ACHN (cell line): ENCODE results near the gene PALLD.
A peak's percentile ranks its signal among the peaks of the same experiment; 100 is the strongest.

Experiments
- DNase-seq: peaks from one replicate; pipeline ENCODE4 v3.0.0-alpha.2; 2015
- in situ Hi-C: cut with HindIII; loops from 2 replicates; pipeline ENCODE4 v1.10.0; 2017; ENCODE audit warnings: low sequenced_read_pairs, low pct_ligation_motif_present, low pct_unique_long_range_greater_than_20kb

PALLD gene

DNA sequence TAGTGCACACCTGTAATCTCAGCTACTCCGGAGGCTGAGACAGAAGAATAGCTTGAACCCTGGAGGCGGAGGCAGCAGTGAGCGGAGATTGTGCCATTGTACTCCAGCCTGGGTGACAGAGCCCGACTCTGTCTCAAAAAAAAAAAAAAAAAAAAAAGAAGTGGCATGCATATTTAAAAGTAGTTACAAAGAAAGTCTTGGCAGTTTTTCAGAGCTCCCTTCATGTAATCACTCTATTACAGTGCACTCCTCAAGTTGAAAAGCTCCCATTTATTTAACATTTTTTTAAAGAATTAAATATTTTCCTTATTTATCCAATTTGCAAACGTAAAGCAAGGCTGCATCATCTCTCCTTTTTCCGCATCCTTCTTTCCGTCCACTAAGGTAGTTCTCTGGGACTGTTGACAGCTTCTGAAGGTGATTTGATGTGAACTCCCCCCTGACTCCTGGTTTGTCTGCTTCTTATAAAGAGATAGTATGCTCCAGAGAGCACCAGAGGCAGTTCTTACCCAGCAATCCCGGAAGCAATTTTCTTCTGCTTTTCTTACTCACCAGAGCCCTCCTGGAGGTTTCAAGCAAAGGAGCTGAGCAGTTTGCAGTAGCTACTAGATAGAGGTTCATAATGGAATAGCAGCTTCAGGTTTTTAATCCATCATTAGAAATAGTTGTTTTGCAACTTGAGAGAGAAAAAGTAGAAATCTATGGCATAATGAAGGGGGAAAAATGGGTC lies 151.0 kb downstream of the PALLD start:
- DNase-seq: peak; percentile 66
- in situ Hi-C loops: no loop called here

DNA sequence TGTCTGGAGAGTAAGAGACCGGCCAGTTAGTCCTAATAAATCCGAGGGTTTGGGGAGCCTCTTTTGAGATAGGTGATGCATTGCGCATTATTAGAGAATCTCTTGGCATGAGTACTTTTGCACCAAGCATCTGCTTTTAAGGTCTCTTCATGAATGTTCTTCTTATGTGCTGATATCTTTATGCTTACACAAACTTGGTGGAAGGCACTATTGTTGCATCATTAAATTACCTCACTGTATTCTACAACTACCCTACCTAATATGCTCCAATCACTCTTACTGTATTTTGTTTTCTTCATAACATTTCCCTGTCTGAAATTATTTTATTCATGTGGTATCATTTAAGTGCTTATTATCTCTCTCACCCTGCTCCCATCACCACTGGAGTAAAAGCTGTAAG lies 151.6 kb downstream of the PALLD start:
- DNase-seq: no peak
- in situ Hi-C loops: no loop called here

DNA sequence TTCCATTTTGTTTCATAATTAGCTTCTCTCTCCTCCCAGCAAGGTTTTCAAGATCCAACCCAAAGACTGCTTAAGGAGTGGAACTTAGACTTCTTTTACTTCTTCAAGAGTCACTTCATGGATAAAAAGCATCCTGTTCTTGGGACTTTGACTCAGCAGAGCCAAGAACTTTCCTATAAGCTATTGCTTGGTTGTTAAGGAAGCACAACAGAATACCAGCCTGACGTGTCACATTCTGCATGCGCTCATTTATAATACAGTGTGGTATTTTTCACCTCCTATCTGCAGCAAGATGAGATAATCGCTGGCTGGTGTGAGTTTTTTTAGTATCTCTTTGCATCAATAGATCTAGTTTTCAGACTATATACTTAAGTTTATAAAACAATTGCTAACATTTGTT lies 152.1 kb downstream of the PALLD start:
- in situ Hi-C loops: no loop called here
- DNase-seq: peak; percentile 80

DNA sequence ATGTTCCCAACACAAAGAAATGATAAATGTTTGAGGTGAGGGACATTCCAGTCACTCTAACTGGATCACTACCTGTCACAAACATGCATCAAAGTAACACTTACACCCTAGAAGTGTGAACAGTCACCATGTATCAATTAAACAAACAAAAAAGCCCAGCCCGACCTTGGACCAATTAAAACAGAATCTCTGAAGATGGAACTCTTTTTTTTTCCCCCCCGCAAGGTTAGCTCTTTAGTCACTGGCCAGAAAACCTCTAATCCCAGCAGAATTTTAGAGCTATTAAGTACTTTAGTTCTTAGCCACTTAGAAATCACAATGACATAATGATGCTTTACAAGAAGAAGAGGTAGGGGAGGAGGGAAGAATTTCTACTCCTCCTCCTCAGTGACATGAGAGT lies 154.5 kb downstream of the PALLD start:
- in situ Hi-C loops: no loop called here
- no peak for DNase-seq

DNA sequence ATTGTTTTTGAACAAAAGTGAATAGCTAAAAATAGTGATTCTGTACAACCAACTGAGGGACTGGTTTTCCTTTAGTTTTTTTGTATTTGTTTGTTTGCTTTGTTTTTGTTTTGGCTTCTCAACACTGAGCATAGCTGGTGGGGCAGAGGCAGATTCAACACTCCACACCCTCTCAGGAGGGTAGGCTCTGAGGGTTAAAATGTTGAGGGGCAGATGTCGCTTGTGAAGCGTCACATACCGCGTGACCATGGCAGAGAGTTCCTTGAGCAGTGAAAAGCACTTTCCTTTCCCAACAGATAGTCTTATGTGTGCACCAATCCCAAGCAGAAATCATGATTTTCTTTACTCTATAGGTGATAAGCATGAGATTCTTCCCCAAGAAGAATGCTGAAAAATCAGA lies 155.0 kb downstream of the PALLD start:
- in situ Hi-C loops: no loop called here
- no peak for DNase-seq

DNA sequence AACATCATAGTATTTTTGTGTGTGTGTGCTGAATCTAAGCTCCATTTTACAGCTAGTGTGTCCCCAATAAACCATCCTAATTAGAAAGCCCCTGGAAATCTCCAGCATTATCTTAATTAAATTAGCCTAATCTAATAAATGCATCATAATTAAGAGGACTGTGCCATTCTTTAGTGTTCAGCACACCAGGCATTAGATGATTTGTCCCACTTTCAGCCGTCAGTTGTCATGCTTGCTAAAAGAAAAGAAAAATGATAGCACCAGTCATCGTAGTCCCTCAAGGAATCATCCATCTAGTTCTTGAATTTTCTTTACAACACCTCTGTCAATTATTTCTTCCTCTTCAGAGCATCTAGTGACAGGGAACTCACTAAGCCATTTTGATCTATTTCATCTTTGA lies 155.9 kb downstream of the PALLD start:
- in situ Hi-C loops: no loop called here
- no peak for DNase-seq

DNA sequence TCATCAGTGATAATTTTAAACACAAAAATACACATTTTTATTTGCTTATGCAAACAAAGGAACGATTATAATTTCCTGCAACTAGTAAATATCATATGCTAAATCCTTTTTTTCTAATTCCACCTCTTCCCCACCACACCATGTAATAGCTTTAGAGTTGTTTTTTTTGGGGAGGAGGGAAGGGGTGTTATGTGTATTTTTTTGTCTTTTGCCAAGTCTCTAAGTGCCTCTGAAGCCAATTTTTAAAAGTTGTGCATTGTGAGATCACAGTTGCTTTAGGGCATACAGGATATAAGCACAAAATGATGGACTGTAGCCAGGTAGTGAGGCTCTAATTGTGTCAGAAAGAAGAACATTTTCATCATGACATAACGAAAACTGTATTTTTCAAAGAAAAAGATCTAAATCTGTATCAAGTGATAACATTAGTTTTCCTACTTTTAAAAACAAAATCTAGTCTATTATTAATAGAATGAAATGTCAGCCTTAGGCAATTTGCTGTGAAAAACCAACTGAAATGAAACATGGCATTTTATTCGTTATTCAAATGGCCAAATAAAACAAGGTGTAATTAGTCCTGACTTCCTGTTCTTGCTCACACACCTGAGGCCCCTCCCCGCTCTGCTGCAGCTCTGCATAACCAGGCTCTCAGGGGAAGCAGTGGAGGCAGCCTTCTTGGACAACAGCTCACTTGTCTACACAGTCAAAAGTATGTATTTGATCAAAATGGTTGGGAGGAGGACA lies 157.4 kb downstream of the PALLD start:
- DNase-seq: no peak

DNA sequence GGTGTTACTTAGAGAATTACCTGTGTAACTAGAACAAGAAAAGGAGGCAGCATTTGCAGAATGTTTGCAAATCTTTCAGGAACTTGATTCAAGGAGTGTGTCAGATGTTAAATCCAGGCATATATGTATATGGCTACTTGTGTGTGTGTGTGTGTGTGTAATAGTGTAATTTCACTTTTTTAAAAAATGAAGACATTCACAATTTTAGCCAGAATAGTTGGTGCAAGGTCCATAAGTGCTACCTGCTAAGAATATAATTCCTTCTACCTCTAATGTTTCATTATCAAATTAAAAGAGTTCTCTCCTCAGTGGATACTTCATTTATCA lies 158.0 kb downstream of the PALLD start:
- in situ Hi-C loops: no loop called here
- no peak for DNase-seq

More for the DNA sequence above, 157.4 kb downstream of the PALLD start:
- in situ Hi-C loops: no loop called here

DNA sequence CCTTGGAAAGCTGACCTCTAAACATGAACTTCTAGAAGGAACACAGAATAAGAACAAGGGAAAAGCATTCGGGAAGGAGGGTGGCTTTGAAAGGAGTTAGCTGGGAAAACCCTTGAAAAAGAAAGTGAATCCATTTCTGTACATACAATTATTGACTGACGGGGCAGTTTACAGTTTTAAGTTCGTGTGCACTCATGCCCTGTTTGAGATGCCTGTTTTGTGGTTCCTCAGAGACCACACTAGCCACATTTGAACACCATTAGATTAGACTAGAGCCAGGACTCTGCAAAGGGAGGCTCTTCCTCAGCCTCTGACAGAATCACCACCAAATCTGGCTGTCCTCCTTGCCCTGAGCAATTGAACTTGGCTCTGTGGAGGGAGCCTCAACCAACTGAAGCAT lies 158.3 kb downstream of the PALLD start:
- DNase-seq: no peak
- in situ Hi-C loops: no loop called here

DNA sequence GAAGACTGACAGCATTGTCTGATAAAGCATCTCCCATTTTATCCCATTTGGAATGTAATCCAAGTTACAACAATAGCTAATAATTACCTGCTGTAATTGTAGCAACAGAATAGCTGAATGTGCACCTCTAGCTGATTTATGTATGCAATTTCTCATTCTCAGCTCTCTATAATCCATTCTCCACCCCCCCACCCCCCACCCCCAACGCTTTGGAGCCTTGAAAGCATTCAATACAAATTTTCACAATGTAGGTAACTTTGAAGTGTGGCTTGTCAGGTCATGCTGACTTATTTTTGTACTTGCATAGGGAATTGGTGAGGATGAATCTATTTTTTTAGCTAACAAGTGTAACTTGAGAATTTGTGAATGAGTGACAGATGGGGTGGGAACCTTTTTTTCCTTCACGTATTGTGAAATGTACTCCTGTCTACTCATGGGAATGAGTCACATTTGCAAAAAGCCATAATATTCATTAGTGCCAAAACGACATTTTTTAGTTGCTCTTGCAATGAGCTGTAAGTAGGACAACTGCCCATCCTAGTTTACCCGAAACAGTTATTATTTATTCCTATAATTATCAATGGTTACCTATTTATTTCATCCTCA lies 159.3 kb downstream of the PALLD start:
- in situ Hi-C loops: no loop called here
- DNase-seq: no peak

DNA sequence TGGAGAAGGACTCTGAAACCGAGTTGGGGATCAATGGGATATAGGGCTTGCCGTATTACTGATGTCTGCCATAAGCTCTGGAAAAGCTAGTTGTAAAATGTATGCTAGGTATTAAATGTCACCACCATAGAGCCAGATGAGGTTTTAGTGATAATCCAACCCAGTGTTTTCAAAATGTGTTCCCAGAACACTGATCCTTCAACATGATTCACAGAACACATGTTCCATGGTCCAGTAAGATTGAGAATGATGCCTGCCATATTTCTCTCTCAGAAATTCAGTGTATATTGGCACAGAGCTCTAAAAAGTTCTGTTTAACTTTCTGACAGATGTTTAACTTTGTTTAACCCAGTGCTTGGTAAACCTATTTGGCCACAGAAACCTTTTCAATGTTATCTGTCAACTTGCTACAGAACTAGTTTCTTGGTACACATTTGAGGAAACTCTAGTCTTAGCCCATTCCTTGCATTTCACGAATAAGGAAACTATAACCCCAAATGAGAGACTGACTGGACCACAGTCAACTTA lies 160.2 kb downstream of the PALLD start:
- no peak for DNase-seq
- in situ Hi-C loops: no loop called here

DNA sequence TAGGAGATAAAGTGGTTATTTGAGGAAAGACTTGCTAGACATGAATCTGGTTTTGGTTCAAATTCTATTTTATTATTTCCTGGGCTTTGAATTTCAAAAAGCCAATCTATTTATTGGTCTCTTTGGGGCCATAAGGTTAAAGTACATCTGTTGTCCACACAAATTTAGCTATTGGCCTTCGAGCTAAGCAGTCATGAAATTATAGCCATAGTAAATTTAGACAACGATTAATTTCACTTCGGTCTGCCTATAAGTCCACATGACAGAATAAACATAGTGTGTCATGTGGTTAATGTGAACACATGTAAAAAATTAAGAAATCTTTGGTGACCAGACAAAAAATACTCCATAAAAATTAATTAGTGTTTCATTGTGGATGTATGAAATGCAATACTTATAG lies 161.9 kb downstream of the PALLD start:
- in situ Hi-C loops: no loop called here

DNA sequence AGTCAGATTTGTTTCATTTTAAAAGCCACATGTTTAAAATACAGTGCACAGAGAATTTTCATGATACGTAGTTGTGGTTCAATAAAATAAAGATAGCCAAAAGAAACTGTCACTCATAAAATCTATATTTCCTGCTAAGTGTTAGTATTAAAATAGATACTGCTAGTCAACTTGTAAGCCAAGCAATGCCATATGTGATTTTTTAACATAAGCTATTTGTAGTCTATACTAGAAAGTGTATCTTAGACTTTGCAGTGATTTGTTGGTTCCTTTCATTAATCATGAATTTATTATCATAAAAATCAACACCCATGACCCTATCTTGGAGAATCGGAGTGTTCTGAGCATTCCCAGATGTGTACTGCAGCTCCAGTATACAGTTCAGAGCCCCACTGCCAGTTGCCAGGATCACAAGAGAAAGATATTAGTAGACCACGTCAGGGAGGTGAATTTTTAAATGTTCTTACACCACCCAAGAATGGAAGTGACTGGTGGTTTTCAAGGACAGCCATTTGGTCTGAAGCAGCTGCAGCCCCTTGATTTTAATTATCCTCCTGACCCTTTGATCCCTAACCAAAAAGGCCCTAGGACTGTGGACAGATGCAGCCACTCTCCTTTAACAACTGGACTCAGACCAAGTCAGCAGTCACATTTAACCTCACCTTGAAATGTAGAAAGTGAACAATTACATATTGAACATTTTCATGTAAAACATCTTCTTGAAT lies 163.1 kb downstream of the PALLD start:
- DNase-seq: no peak
- in situ Hi-C loops: no loop called here

More for the DNA sequence above, 161.9 kb downstream of the PALLD start:
- DNase-seq: no peak

DNA sequence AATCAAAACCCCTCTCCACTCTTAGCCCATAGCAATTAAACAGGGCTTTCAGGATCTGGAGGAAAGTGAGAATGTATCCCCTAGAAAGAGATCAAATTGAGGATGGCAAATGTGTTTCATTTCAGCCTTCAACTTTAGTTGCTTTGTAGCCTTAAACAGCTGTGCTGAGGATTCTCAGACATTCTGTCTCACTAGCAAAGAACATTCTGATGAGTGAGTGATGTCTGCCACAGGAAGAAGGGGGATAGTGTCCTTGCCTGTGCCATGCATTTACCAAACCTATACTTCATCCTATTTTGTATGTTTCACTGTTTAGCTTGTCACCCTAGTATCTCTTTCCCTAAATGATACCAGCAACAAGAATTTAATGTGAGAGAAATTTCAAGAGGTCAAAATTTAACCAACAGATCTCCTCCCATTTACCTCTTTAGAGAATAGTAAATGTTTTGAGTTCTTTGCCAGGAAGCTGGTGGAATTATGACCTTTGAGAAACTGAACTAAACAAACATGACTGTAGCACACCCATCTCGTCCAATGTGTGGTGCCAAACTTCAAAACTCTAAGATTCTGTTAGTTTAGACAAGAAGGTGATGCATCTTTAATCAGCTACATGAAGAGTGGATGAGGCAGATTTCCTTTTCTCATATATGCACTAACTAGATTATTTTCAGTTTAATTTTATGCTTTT lies 165.6 kb downstream of the PALLD start:
- DNase-seq: no peak
- in situ Hi-C loops: no loop called here

DNA sequence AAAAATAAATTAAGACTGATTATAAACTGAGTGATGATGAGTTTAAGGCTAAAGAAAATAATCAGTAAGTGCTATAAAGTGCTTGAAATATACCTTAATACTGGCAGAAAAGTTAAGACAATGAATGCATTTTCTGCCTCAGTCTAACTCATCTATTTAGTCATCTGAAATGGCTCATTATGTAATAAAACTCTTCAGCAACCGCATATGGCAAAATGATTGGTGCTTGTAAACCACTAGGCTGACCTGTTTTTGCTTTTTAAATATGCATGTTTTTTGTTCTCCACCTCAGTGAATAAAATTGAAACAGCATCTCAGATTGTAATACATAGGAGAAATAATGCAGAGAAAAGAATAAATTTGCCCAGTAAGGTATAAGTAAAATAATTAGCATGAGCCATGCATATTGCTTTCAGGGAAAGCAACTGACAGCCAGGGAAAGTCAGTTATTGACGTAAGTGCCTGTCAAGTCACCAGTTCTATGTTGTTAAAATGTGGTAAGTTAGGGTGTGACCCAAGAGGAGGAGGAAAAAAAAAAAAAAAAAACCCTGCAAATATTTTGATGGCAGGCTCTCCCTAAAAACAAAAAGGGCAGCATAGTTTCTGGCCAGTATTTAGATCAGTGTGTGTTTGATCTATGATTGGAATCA lies 167.5 kb downstream of the PALLD start:
- DNase-seq: no peak

DNA sequence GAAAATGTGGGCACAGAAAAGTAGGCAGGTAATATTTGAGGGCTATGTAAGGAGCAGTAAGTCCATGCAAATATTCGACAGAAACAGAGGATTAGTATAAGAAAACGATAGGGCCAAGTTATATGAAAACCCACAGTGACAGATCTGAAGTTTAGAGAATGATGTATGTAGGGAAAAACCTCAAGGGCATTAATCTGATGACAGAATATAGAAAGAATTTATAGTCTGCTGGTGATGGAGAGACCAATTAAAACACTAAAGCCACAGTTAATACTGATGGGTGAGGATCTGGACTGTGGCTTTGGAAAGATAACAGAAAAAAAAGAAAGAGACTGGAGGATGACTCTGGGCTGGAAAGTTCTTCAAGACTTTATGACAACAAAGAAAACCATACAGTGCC lies 169.7 kb downstream of the PALLD start:
- no peak for DNase-seq
- in situ Hi-C loops: no loop called here

More for the DNA sequence above, 167.5 kb downstream of the PALLD start:
- in situ Hi-C loops: no loop called here

DNA sequence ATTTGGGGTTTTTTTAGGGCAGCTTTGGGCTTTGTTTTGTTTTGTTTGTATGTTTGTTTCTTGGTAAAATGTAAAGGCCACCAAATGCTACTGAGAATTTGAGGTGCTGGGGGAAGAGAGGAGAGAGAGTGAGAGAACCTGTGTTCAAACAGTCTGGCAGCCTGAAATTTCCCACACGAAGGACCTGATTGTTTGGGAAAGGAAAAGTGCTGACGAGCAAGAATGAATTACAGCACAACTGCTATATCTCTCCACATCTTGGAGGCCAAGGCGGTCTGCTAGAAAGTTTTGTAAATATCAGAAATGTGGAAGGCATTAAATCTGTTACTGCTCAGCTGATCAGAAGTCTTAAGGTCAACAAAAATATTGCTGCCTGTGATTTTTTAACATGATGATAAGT lies 170.5 kb downstream of the PALLD start:
- in situ Hi-C loops: no loop called here
- DNase-seq: no peak

DNA sequence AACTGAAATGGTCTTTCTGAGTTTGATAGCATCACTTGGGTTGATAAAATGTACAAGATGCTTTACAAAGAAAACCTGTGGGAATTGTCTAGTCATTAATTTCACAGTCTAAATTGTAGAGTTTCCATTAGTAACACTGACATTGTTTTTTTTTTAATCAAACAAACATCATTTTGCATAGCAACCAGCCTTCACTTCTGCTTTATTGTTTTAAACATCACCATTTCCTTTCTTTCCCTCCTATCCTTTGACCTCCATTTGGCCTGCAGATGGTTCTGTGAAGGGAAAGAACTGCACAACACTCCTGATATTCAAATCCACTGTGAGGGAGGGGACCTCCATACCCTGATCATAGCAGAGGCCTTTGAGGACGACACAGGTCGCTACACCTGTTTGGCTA lies 171.1 kb downstream of the PALLD start:
- DNase-seq: no peak
- in situ Hi-C loops: no loop called here
